Adipocyte (in vitro differentiated cells): Measurements from ENCODE around the gene OAS3.

ENCODE experiments used
- DNase-seq: peaks from one replicate; pipeline ENCODE4 v3.0.0-alpha.2; 2015; ENCODE audit warnings: low read depth
- H3K27me3 ChIP-seq: replicated peaks from 2 replicates; pipeline ENCODE4 v1.7.0; 2013; ENCODE audit warnings: mild to moderate bottlenecking, low read length, moderate library complexity; ENCODE audit not compliant: control insufficient read depth, insufficient read depth
- H3K36me3 ChIP-seq: 2 replicates; pipeline ENCODE4 v1.7.0; 2013; ENCODE audit warnings: low read length, mild to moderate bottlenecking, moderate library complexity; ENCODE audit not compliant: control insufficient read depth, insufficient read depth, severe bottlenecking
- H3K4me1 ChIP-seq: 2 replicates; pipeline ENCODE4 v1.7.0; 2013; ENCODE audit warnings: mild to moderate bottlenecking, low read length, moderate library complexity; ENCODE audit not compliant: control insufficient read depth, insufficient read depth
- H3K4me3 ChIP-seq: 2 replicates; pipeline ENCODE4 v1.7.0; 2013; ENCODE audit warnings: mild to moderate bottlenecking, low read length, moderate library complexity
- H3K9ac ChIP-seq: 2 replicates; pipeline ENCODE4 v1.7.0; 2013; ENCODE audit warnings: mild to moderate bottlenecking, low read length, moderate library complexity
- H3K9me3 ChIP-seq: 2 replicates; pipeline ENCODE4 v1.7.0; 2013; ENCODE audit warnings: mild to moderate bottlenecking, low read length, moderate library complexity; ENCODE audit not compliant: control insufficient read depth

Gene OAS3

DNA sequence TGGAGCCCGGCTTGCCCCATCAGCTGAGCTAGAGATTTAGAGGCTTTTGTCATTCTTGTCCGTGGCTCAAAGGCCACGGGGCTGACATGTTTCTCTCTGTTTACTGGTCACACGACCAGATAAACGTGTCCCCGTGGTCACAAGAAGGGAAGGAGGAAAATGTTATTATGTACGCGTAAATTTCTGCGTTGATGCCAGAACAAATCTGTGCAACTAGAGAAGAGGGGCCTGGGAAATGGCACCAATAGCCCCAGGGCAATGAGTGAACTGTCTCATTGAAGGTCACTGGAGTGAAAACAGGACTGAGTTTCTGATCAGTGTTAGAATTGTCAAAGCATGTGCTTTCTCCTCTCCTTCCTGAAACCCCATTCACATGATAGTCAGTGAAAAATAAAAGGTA lies 65.4 kb downstream of the OAS3 start:
- no peak for DNase-seq
- Histone ChIP-seq H3K27me3 (no peaks in the 10 kb centered on the region), H3K36me3 (no peaks in the 10 kb centered on the region), H3K4me1 (no peaks in the 10 kb centered on the region), H3K4me3 (no peak overlapping the region), H3K9ac (no peak overlapping the region), H3K9me3 (no peaks in the 10 kb centered on the region)

DNA sequence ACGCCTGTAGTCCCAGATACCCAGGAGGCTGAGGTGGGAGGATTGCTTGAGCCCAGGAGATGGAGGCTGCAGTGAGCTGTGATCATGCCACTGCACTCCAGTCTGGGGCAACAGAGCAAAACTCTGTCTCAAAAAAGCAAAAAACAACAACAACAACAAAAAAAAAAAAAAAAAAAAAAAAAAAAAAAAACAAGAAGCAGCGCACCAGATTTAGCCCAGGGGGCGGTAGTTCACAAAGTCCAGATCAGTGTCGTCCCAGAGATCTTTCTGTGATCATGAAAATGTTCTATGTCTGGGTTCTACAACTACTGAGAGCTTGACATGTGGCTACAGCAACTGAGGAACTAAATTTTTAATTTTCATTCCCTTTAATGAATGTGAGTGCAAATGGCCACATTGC lies 67.5 kb downstream of the OAS3 start:
- H3K4me1 ChIP-seq: no peaks in the 10 kb centered on the region
- no peak overlapping the region for H3K4me3 ChIP-seq
- no peaks in the 10 kb centered on the region for H3K36me3 ChIP-seq
- DNase-seq: peak; percentile 1
- no peak overlapping the region for H3K9ac ChIP-seq
- no peaks in the 10 kb centered on the region for H3K9me3 ChIP-seq
- H3K27me3 ChIP-seq: no peaks in the 10 kb centered on the region

DNA sequence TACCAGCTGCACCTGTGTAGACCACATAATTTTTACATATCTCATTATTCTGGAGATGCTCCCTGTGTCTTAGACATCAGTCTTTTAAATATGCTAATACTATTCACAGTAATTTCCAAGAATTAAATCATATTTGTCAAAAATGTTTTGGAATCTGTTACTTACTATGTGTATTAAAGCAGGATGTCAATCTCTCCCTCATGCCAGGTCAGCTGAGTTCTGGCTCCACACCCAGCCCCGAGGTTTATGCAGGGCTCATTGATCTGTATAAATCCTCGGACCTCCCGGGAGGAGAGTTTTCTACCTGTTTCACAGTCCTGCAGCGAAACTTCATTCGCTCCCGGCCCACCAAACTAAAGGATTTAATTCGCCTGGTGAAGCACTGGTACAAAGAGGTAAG lies 67.9 kb downstream of the OAS3 start:
- no peaks in the 10 kb centered on the region for H3K36me3 ChIP-seq
- H3K4me3 ChIP-seq: no peak overlapping the region
- DNase-seq: no peak
- no peak overlapping the region for H3K9ac ChIP-seq
- no peaks in the 10 kb centered on the region for H3K4me1 ChIP-seq
- peaks cover 2% of the 10 kb centered on the region for H3K9me3 ChIP-seq
- no peaks in the 10 kb centered on the region for H3K27me3 ChIP-seq

DNA sequence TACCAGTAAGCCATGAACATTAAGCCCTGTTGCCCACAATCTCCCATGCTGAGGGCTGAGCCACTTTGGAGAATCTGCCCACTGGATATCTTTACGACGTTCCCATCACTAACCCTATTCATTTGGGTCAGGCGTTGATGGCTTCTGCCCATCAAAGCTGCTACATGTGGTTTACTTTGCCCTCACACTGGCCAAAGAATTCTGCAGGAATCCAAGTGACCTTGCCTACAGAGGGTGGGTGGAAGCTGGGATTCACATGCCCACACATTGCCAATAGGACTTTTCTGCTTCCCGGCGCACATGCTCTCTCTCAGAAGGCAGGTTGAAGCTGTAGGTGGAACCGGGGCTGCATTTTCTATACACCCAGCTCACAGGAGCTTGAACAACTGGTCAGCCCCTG lies 68.4 kb downstream of the OAS3 start:
- Histone ChIP-seq H3K4me1 (no peaks in the 10 kb centered on the region), H3K4me3 (no peak overlapping the region), H3K9ac (no peak overlapping the region), H3K36me3 (no peaks in the 10 kb centered on the region), H3K27me3 (no peaks in the 10 kb centered on the region), H3K9me3 (peaks cover 5% of the 10 kb centered on the region)
- no peak for DNase-seq

DNA sequence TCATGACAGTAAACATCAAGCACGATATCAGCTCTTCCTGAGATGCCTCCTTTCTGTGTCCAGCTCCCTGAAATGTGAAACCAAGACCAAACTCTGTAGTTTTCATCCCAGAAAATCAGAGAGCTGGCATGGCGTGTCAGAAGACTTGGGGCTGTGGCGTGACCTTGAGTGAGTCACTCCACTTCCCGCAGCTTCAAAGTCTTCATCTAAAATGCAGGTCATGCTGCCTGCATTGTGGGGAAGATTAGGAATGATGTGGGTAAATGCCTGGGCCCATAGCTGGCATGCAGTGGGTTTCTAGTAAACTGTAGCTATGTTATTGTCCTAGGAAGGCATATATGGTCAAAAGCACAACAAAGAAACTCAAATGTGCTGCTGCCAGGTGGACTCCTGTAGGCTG lies 68.9 kb downstream of the OAS3 start:
- Histone ChIP-seq H3K9ac (no peak overlapping the region), H3K4me3 (no peak overlapping the region), H3K27me3 (no peaks in the 10 kb centered on the region), H3K36me3 (no peaks in the 10 kb centered on the region), H3K9me3 (peaks cover 5% of the 10 kb centered on the region), H3K4me1 (no peaks in the 10 kb centered on the region)
- peak; percentile 61 for DNase-seq

DNA sequence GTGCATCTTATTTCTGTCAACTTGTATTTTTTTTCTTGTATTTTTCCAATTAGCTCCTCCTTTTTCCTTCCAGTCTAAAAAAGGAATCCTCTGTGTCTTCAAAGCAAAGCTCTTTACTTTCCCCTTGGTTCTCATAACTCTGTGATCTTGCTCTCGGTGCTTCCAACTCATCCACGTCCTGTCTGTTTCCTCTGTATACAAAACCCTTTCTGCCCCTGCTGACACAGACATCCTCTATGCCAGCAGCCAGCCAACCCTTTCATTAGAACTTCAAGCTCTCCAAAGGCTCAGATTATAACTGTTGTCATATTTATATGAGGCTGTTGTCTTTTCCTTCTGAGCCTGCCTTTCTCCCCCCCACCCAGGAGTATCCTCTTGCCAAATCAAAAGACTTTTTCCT lies 72.4 kb downstream of the OAS3 start:
- peaks cover 10% of the 10 kb centered on the region for H3K4me1 ChIP-seq
- no peak overlapping the region for H3K9ac ChIP-seq
- no peak for DNase-seq
- no peaks in the 10 kb centered on the region for H3K36me3 ChIP-seq
- H3K4me3 ChIP-seq: no peak overlapping the region
- H3K27me3 ChIP-seq: no peaks in the 10 kb centered on the region
- peaks cover 5% of the 10 kb centered on the region for H3K9me3 ChIP-seq

DNA sequence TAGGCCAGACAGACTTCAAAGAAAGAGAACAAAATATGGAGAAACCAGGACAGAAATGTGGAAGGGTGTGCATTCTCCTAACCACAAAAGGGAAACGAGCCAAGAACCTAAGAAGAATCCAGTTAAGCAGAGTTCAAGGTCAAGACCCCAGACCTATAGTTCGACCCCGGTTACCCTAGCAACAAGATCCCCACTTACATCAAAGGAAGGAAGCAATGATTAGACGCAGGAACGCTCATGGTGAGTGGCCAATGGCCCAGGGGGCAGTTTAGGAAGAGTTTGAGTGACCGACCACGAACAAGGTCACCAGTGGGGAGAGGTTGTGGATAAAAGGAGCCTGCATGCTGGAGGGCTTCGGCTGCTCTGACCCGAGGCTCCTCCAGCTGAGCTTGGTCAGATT lies 76.3 kb downstream of the OAS3 start:
- Histone ChIP-seq H3K9ac (no peak overlapping the region), H3K36me3 (no peaks in the 10 kb centered on the region), H3K9me3 (peaks cover 5% of the 10 kb centered on the region), H3K4me1 (peaks cover 10% of the 10 kb centered on the region), H3K27me3 (no peaks in the 10 kb centered on the region), H3K4me3 (no peak overlapping the region)
- no peak for DNase-seq

DNA sequence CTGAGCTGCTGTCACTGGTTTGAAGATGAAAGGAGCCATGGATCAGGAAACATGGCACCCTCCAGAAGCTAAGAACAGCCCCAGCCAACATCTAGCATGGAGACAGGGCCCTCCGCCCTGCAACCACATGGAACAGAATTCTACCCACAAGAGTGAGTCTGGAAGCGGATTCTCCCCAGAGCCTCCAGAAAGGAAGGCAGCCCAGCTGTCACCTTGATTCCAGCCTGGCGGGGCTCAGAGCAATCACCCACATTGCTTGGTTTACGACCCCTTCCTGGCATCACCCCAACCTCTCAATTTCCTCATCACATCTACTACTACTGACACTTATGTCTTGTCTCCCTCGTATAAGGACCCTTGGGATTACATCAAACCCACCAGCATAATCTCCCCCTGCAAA lies 78.5 kb downstream of the OAS3 start:
- H3K9me3 ChIP-seq: no peaks in the 10 kb centered on the region
- H3K4me1 ChIP-seq: peaks cover 10% of the 10 kb centered on the region
- no peaks in the 10 kb centered on the region for H3K36me3 ChIP-seq
- no peak for DNase-seq
- H3K9ac ChIP-seq: no peak overlapping the region
- no peaks in the 10 kb centered on the region for H3K27me3 ChIP-seq
- H3K4me3 ChIP-seq: no peak overlapping the region

DNA sequence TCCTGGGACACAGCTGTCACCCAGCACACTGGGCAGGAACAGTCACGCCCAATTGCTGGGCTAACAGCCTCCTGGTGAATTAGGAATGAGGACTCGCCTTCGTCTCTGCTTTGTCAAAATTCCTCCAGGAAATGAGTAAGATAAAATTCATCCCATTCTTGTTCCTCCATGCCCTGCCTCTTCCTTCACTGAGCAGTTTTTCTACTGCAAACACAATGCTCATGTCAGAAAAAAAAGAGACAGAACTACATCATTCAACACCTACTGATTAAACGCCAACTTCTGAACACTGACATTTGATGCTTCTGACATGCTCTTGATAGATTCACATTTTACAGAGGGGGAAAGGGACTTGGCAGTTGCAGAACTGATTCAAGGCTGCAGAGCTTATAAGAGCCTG lies 80.8 kb downstream of the OAS3 start:
- Histone ChIP-seq H3K9ac (no peak overlapping the region), H3K9me3 (no peaks in the 10 kb centered on the region), H3K4me3 (no peak overlapping the region), H3K36me3 (no peaks in the 10 kb centered on the region), H3K27me3 (peaks cover 13% of the 10 kb centered on the region), H3K4me1 (peaks cover 10% of the 10 kb centered on the region)
- DNase-seq: peak; percentile 33

DNA sequence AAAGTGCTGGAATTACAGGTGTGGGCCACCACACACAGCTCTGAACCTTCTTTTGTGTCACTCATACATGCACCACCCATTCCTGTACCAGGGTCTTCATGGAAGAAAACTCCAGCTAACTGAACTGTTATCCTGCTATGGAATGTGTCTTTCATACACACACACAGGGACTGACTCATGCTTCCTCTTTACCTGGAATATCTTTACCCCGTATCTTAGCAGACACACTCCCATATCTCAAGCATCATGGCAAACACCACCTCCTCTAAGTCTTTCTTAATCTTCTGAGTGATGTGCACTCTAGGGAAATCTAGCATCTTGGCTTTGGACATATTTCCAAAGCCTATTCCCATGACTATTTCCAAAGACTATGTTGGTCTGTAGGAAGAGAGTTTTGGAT lies 83.2 kb downstream of the OAS3 start:
- no peaks in the 10 kb centered on the region for H3K9me3 ChIP-seq
- H3K9ac ChIP-seq: no peak overlapping the region
- no peak for DNase-seq
- no peaks in the 10 kb centered on the region for H3K36me3 ChIP-seq
- H3K4me3 ChIP-seq: no peak overlapping the region
- no peaks in the 10 kb centered on the region for H3K4me1 ChIP-seq
- H3K27me3 ChIP-seq: peaks cover 17% of the 10 kb centered on the region
